Colonic mucosa (tissue), 4 donors: Measurements from ENCODE around the gene HDAC4. TPM values are rescaled to one million over a fixed set of nuclear protein-coding genes. Genes with fewer than 3 reads are reported as not detected.

ENCODE experiments used
- DNase-seq: peaks from one replicate; pipeline ENCODE4 v3.0.0-alpha.2; 2020
- H3K27ac ChIP-seq: fragments of 200-600 bp; one replicate; pipeline ENCODE4 v1.8.0; 2021
- H3K27me3 ChIP-seq: fragments of 200-600 bp; one replicate; pipeline ENCODE4 v1.8.0; 2021
- H3K36me3 ChIP-seq: fragments of 200-600 bp; one replicate; pipeline ENCODE4 v1.8.0; 2021
- H3K4me1 ChIP-seq: fragments of 200-600 bp; one replicate; pipeline ENCODE4 v1.8.0; 2021; ENCODE audit warnings: mild to moderate bottlenecking
- H3K4me3 ChIP-seq: fragments of 200-600 bp; one replicate; pipeline ENCODE4 v1.8.0; 2021
- H3K9ac ChIP-seq, 2 donors: one replicate each; pipeline ENCODE4 v1.7.0; 2013; ENCODE audit warnings: control low read depth in 2 of 2, low read depth in 2 of 2, low read length in 2 of 2
- H3K9me3 ChIP-seq: fragments of 200-600 bp; one replicate; pipeline ENCODE4 v1.8.0; 2021
- intact Hi-C: fragments of 100-400 bp; cut with DNase I; formaldehyde crosslinking; loops from one replicate; pipeline ENCODE4 v1.14.1; 2022
- total RNA-seq, 2 donors: library from RNA; stranded (reverse); fragmentation: NEBNext Ultra II Directional in 1 of 2; extraction: Animal tissue kit (Norgen Biotek cat#: 25700) in 1 of 2; gene quantifications; one replicate each; pipeline ENCODE4 v1.2.1, GENCODE V29; 2021
- TF ChIP-seq, protein P1 (sequence below): fragments of 200-600 bp; IDR thresholded peaks from one replicate; pipeline ENCODE4 v1.8.0; 2022; ENCODE audit warnings: antibody characterized with exemption, mild to moderate bottlenecking
- donor health status: healthy.
- donor health status: DM: no; HTN: no; CAD: no.
- donor health status: DM: no; HTN: no; CAD: no.

Gene HDAC4
- total RNA-seq, 2 donors from 2014 or later = 35.3 to 46.8 TPM

- H3K9ac ChIP-seq = no peak overlapping the region
- no peaks in the 10 kb centered on the region for H3K9me3 ChIP-seq
- peaks cover 10% of the 10 kb centered on the region for H3K27me3 ChIP-seq
- H3K4me1 ChIP-seq = no peaks in the 10 kb centered on the region
- no peak overlapping the region for H3K27ac ChIP-seq
- intact Hi-C loops = no loop called here
- DNase-seq = no peak
- H3K36me3 ChIP-seq = no peaks in the 10 kb centered on the region
- TF ChIP-seq, protein P1, sequence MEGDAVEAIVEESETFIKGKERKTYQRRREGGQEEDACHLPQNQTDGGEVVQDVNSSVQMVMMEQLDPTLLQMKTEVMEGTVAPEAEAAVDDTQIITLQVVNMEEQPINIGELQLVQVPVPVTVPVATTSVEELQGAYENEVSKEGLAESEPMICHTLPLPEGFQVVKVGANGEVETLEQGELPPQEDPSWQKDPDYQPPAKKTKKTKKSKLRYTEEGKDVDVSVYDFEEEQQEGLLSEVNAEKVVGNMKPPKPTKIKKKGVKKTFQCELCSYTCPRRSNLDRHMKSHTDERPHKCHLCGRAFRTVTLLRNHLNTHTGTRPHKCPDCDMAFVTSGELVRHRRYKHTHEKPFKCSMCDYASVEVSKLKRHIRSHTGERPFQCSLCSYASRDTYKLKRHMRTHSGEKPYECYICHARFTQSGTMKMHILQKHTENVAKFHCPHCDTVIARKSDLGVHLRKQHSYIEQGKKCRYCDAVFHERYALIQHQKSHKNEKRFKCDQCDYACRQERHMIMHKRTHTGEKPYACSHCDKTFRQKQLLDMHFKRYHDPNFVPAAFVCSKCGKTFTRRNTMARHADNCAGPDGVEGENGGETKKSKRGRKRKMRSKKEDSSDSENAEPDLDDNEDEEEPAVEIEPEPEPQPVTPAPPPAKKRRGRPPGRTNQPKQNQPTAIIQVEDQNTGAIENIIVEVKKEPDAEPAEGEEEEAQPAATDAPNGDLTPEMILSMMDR = no peak
- H3K4me3 ChIP-seq = no peak overlapping the region
Observed at GRCh38 chr2:239443102-239443620, 42.3 kb upstream of the HDAC4 start.

GRCh38 chr2:239442192-239442591 lies 41.4 kb upstream of the HDAC4 start:
- DNase-seq = no peak
- H3K36me3 ChIP-seq = no peaks in the 10 kb centered on the region
- intact Hi-C loops = no loop called here
- TF ChIP-seq, protein P1 = no peak
- no peak overlapping the region for H3K4me3 ChIP-seq
- H3K4me1 ChIP-seq = no peaks in the 10 kb centered on the region
- no peaks in the 10 kb centered on the region for H3K9me3 ChIP-seq
- peaks cover 10% of the 10 kb centered on the region for H3K27me3 ChIP-seq
- H3K9ac ChIP-seq = no peak overlapping the region
- no peak overlapping the region for H3K27ac ChIP-seq

- Histone ChIP-seq H3K9me3 (no peaks in the 10 kb centered on the region), H3K27me3 (peaks cover 10% of the 10 kb centered on the region), H3K4me1 (no peaks in the 10 kb centered on the region), H3K36me3 (no peaks in the 10 kb centered on the region), H3K4me3 (no peak overlapping the region), H3K27ac (no peak overlapping the region), H3K9ac (no peak overlapping the region)
- intact Hi-C loops = no loop called here
- TF ChIP-seq, protein P1 = no peak
- DNase-seq = no peak
Observed at GRCh38 chr2:239441261-239442078, 40.6 kb upstream of the HDAC4 start.

DNA sequence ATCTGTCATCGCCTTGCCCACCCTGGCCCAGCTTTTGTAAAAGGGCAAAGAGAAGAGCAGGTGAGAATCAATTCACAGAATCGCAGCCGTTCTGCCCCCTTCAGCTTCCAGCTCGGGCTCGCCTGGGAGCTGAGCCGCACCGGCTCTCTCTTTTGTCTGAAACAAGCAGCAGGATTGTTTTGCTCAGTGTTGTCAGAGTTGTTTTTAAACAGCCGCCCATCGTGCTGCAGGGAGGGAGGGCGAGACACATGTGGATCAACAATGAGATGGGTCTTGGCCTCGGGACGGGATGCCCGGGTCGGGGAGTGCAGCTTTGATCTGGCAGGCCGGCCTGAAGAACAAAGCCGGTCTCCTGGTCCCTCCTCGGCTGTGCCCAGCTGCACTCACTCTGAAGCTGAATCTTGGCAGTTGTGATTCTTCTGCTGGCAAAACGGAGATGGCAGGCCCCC lies 39.7 kb upstream of the HDAC4 start:
- Histone ChIP-seq H3K27ac (no peak overlapping the region), H3K27me3 (peaks cover 10% of the 10 kb centered on the region), H3K9me3 (no peaks in the 10 kb centered on the region), H3K4me3 (no peak overlapping the region), H3K4me1 (no peaks in the 10 kb centered on the region), H3K9ac (no peak overlapping the region), H3K36me3 (no peaks in the 10 kb centered on the region)
- no peak for DNase-seq
- intact Hi-C loops = no loop called here
- TF ChIP-seq, protein P1 = no peak

- Histone ChIP-seq H3K36me3 (no peaks in the 10 kb centered on the region), H3K4me3 (no peak overlapping the region), H3K4me1 (no peaks in the 10 kb centered on the region), H3K9ac (no peak overlapping the region), H3K27ac (no peak overlapping the region), H3K27me3 (peaks cover 10% of the 10 kb centered on the region), H3K9me3 (no peaks in the 10 kb centered on the region)
- no peak for DNase-seq
- intact Hi-C loops = no loop called here
- TF ChIP-seq, protein P1 = no peak
Observed at GRCh38 chr2:239439754-239440315, 39.0 kb upstream of the HDAC4 start.
